ENCODE measurements around the gene TLR2.

Gene TLR2

GRCh38 chr4:153679486-153679885 lies 4.6 kb upstream of the TLR2 start:
- Histone ChIP-seq H3K4me1 (ENCODE audit: control insufficient read depth in 5 of 5, insufficient read depth in 5 of 5, low read length in 5 of 5) (peaks cover 0 to 11% (median 9%) of the 10 kb centered on the region in 5 donors), H3K9me3 (ENCODE audit: control insufficient read depth in 5 of 5, low read length in 5 of 5) (peaks cover 0 to 11% (median 3%) of the 10 kb centered on the region in 5 donors), H3K27me3 (ENCODE audit: control insufficient read depth in 5 of 5, insufficient read depth in 4 of 5, low read length in 5 of 5) (no peaks in the 10 kb centered on the region), H3K36me3 (ENCODE audit: control insufficient read depth in 5 of 5, insufficient read depth in 5 of 5, low read length in 5 of 5) (no peaks in the 10 kb centered on the region), H3K27ac (ENCODE audit: low read depth, low read length) (no peak overlapping the region), H3K9ac (ENCODE audit: low read length in 5 of 5) (no peak overlapping the region), H3K4me3 (ENCODE audit: low read depth in 1 of 5, low read length in 5 of 5) (no peak overlapping the region)

- H3K9ac ChIP-seq (ENCODE audit: low read length in 5 of 5): peak overlapping the region in 4 of 5 donors; percentile 67 to 80 (median 74)
Measured at GRCh38 chr4:153683763-153684181, 308 bp upstream of the TLR2 start.

GRCh38 chr4:153684971-153685371 lies 891 bp downstream of the TLR2 start:
- Histone ChIP-seq H3K9ac (ENCODE audit: low read length in 5 of 5) (peak overlapping the region in 4 of 5 donors; percentile 67 to 80 (median 74)), H3K4me3 (ENCODE audit: low read depth in 1 of 5, low read length in 5 of 5) (peak overlapping the region; percentile 45 to 85 (median 70)), H3K9me3 (ENCODE audit: control insufficient read depth in 5 of 5, low read length in 5 of 5) (peaks cover 3 to 8% (median 7%) of the 10 kb centered on the region in 5 donors), H3K36me3 (ENCODE audit: control insufficient read depth in 5 of 5, insufficient read depth in 5 of 5, low read length in 5 of 5) (peaks cover 0 to 18% (median 5%) of the 10 kb centered on the region in 5 donors), H3K27me3 (ENCODE audit: control insufficient read depth in 5 of 5, insufficient read depth in 4 of 5, low read length in 5 of 5) (no peaks in the 10 kb centered on the region), H3K27ac (ENCODE audit: low read depth, low read length) (no peak overlapping the region), H3K4me1 (ENCODE audit: control insufficient read depth in 5 of 5, insufficient read depth in 5 of 5, low read length in 5 of 5) (peaks cover 0 to 21% (median 15%) of the 10 kb centered on the region in 5 donors)

More at GRCh38 chr4:153683763-153684181, 308 bp upstream of the TLR2 start:
- Histone ChIP-seq H3K27ac (ENCODE audit: low read depth, low read length) (no peak overlapping the region), H3K9me3 (ENCODE audit: control insufficient read depth in 5 of 5, low read length in 5 of 5) (peaks cover 3 to 6% (median 4%) of the 10 kb centered on the region in 5 donors), H3K36me3 (ENCODE audit: control insufficient read depth in 5 of 5, insufficient read depth in 5 of 5, low read length in 5 of 5) (peaks cover 0 to 10% (median 4%) of the 10 kb centered on the region in 5 donors), H3K27me3 (ENCODE audit: control insufficient read depth in 5 of 5, insufficient read depth in 4 of 5, low read length in 5 of 5) (no peaks in the 10 kb centered on the region), H3K4me3 (ENCODE audit: low read depth in 1 of 5, low read length in 5 of 5) (peak overlapping the region; percentile 41 to 79 (median 66)), H3K4me1 (ENCODE audit: control insufficient read depth in 5 of 5, insufficient read depth in 5 of 5, low read length in 5 of 5) (peaks cover 0 to 21% (median 15%) of the 10 kb centered on the region in 5 donors)

GRCh38 chr4:153704522-153704921 lies 20.4 kb downstream of the TLR2 start:
- Histone ChIP-seq H3K4me1 (ENCODE audit: control insufficient read depth in 5 of 5, insufficient read depth in 5 of 5, low read length in 5 of 5) (peaks cover 0 to 2% (median 0%) of the 10 kb centered on the region in 5 donors), H3K27me3 (ENCODE audit: control insufficient read depth in 5 of 5, insufficient read depth in 4 of 5, low read length in 5 of 5) (no peaks in the 10 kb centered on the region), H3K9me3 (ENCODE audit: control insufficient read depth in 5 of 5, low read length in 5 of 5) (no peaks in the 10 kb centered on the region), H3K27ac (ENCODE audit: low read depth, low read length) (no peak overlapping the region), H3K9ac (ENCODE audit: low read length in 5 of 5) (no peak overlapping the region), H3K36me3 (ENCODE audit: control insufficient read depth in 5 of 5, insufficient read depth in 5 of 5, low read length in 5 of 5) (no peaks in the 10 kb centered on the region), H3K4me3 (ENCODE audit: low read depth in 1 of 5, low read length in 5 of 5) (no peak overlapping the region)

- Histone ChIP-seq H3K4me3 (ENCODE audit: low read depth in 1 of 5, low read length in 5 of 5) (no peak overlapping the region), H3K27ac (ENCODE audit: low read depth, low read length) (no peak overlapping the region), H3K9me3 (ENCODE audit: control insufficient read depth in 5 of 5, low read length in 5 of 5) (no peaks in the 10 kb centered on the region), H3K36me3 (ENCODE audit: control insufficient read depth in 5 of 5, insufficient read depth in 5 of 5, low read length in 5 of 5) (no peaks in the 10 kb centered on the region), H3K4me1 (ENCODE audit: control insufficient read depth in 5 of 5, insufficient read depth in 5 of 5, low read length in 5 of 5) (peaks cover 0 to 2% (median 0%) of the 10 kb centered on the region in 5 donors), H3K9ac (ENCODE audit: low read length in 5 of 5) (no peak overlapping the region), H3K27me3 (ENCODE audit: control insufficient read depth in 5 of 5, insufficient read depth in 4 of 5, low read length in 5 of 5) (no peaks in the 10 kb centered on the region)
Measured at GRCh38 chr4:153705743-153706468, 21.8 kb downstream of the TLR2 start.

GRCh38 chr4:153706519-153706918 lies 22.4 kb downstream of the TLR2 start:
- Histone ChIP-seq H3K27me3 (ENCODE audit: control insufficient read depth in 5 of 5, insufficient read depth in 4 of 5, low read length in 5 of 5) (no peaks in the 10 kb centered on the region), H3K4me3 (ENCODE audit: low read depth in 1 of 5, low read length in 5 of 5) (no peak overlapping the region), H3K27ac (ENCODE audit: low read depth, low read length) (no peak overlapping the region), H3K4me1 (ENCODE audit: control insufficient read depth in 5 of 5, insufficient read depth in 5 of 5, low read length in 5 of 5) (peaks cover 0 to 2% (median 0%) of the 10 kb centered on the region in 5 donors), H3K36me3 (ENCODE audit: control insufficient read depth in 5 of 5, insufficient read depth in 5 of 5, low read length in 5 of 5) (no peaks in the 10 kb centered on the region), H3K9me3 (ENCODE audit: control insufficient read depth in 5 of 5, low read length in 5 of 5) (no peaks in the 10 kb centered on the region), H3K9ac (ENCODE audit: low read length in 5 of 5) (no peak overlapping the region)

GRCh38 chr4:153710681-153711080 lies 26.6 kb downstream of the TLR2 start:
- H3K9me3 ChIP-seq (ENCODE audit: control insufficient read depth in 5 of 5, low read length in 5 of 5): no peaks in the 10 kb centered on the region
- H3K27ac ChIP-seq (ENCODE audit: low read depth, low read length): no peak overlapping the region
- no peaks in the 10 kb centered on the region for H3K27me3 ChIP-seq (ENCODE audit: control insufficient read depth in 5 of 5, insufficient read depth in 4 of 5, low read length in 5 of 5)
- peaks cover 0 to 2% (median 0%) of the 10 kb centered on the region in 5 donors for H3K4me1 ChIP-seq (ENCODE audit: control insufficient read depth in 5 of 5, insufficient read depth in 5 of 5, low read length in 5 of 5)
- no peak overlapping the region for H3K4me3 ChIP-seq (ENCODE audit: low read depth in 1 of 5, low read length in 5 of 5)
- H3K9ac ChIP-seq (ENCODE audit: low read length in 5 of 5): no peak overlapping the region
- no peaks in the 10 kb centered on the region for H3K36me3 ChIP-seq (ENCODE audit: control insufficient read depth in 5 of 5, insufficient read depth in 5 of 5, low read length in 5 of 5)

GRCh38 chr4:153713866-153714646 lies 30.0 kb downstream of the TLR2 start:
- Histone ChIP-seq H3K4me1 (ENCODE audit: control insufficient read depth in 5 of 5, insufficient read depth in 5 of 5, low read length in 5 of 5) (no peaks in the 10 kb centered on the region), H3K27me3 (ENCODE audit: control insufficient read depth in 5 of 5, insufficient read depth in 4 of 5, low read length in 5 of 5) (no peaks in the 10 kb centered on the region), H3K9ac (ENCODE audit: low read length in 5 of 5) (no peak overlapping the region), H3K27ac (ENCODE audit: low read depth, low read length) (no peak overlapping the region), H3K4me3 (ENCODE audit: low read depth in 1 of 5, low read length in 5 of 5) (no peak overlapping the region), H3K36me3 (ENCODE audit: control insufficient read depth in 5 of 5, insufficient read depth in 5 of 5, low read length in 5 of 5) (no peaks in the 10 kb centered on the region), H3K9me3 (ENCODE audit: control insufficient read depth in 5 of 5, low read length in 5 of 5) (no peaks in the 10 kb centered on the region)

GRCh38 chr4:153722036-153722435 lies 38.0 kb downstream of the TLR2 start:
- Histone ChIP-seq H3K4me1 (ENCODE audit: control insufficient read depth in 5 of 5, insufficient read depth in 5 of 5, low read length in 5 of 5) (peaks cover 0 to 15% (median 10%) of the 10 kb centered on the region in 5 donors), H3K27me3 (ENCODE audit: control insufficient read depth in 5 of 5, insufficient read depth in 4 of 5, low read length in 5 of 5) (no peaks in the 10 kb centered on the region), H3K27ac (ENCODE audit: low read depth, low read length) (no peak overlapping the region), H3K9me3 (ENCODE audit: control insufficient read depth in 5 of 5, low read length in 5 of 5) (no peaks in the 10 kb centered on the region), H3K4me3 (ENCODE audit: low read depth in 1 of 5, low read length in 5 of 5) (no peak overlapping the region), H3K9ac (ENCODE audit: low read length in 5 of 5) (no peak overlapping the region), H3K36me3 (ENCODE audit: control insufficient read depth in 5 of 5, insufficient read depth in 5 of 5, low read length in 5 of 5) (no peaks in the 10 kb centered on the region)

- H3K27ac ChIP-seq (ENCODE audit: low read depth, low read length): no peak overlapping the region
- H3K4me1 ChIP-seq (ENCODE audit: control insufficient read depth in 5 of 5, insufficient read depth in 5 of 5, low read length in 5 of 5): peaks cover 0 to 16% (median 10%) of the 10 kb centered on the region in 5 donors
- H3K36me3 ChIP-seq (ENCODE audit: control insufficient read depth in 5 of 5, insufficient read depth in 5 of 5, low read length in 5 of 5): no peaks in the 10 kb centered on the region
- H3K9ac ChIP-seq (ENCODE audit: low read length in 5 of 5): no peak overlapping the region
- H3K4me3 ChIP-seq (ENCODE audit: low read depth in 1 of 5, low read length in 5 of 5): no peak overlapping the region
- no peaks in the 10 kb centered on the region for H3K9me3 ChIP-seq (ENCODE audit: control insufficient read depth in 5 of 5, low read length in 5 of 5)
- H3K27me3 ChIP-seq (ENCODE audit: control insufficient read depth in 5 of 5, insufficient read depth in 4 of 5, low read length in 5 of 5): no peaks in the 10 kb centered on the region
Measured at GRCh38 chr4:153724606-153725005, 40.5 kb downstream of the TLR2 start.
